Activated naive CD4-positive, alpha-beta T cell (primary cell): ENCODE data around the gene PLCB2.

Experiments used
- DNase-seq, 4 experiments: peaks; one replicate each; lab custom pipeline; 2025; lab: John Stamatoyannopoulos, UW

Gene PLCB2

GRCh38 chr15:40269604-40270003 lies 38.1 kb downstream of the PLCB2 start:
- DNase-seq, result no peak

GRCh38 chr15:40267670-40268069 lies 40.1 kb downstream of the PLCB2 start:
- no peak for DNase-seq

- DNase-seq, result no peak
These were observed 40.9 kb downstream of the PLCB2 start for GRCh38 chr15:40266828-40267304.

GRCh38 chr15:40265875-40266274 lies 41.9 kb downstream of the PLCB2 start:
- DNase-seq, result no peak

- no peak for DNase-seq
These were observed 42.4 kb downstream of the PLCB2 start for GRCh38 chr15:40265355-40265754.

GRCh38 chr15:40264321-40265153 lies 43.2 kb downstream of the PLCB2 start:
- DNase-seq, result no peak

GRCh38 chr15:40263024-40263754 lies 44.5 kb downstream of the PLCB2 start:
- DNase-seq, result no peak

GRCh38 chr15:40259021-40259420 lies 48.7 kb downstream of the PLCB2 start:
- DNase-seq, result no peak

- no peak for DNase-seq
These were observed 49.2 kb downstream of the PLCB2 start for GRCh38 chr15:40258544-40258943.

- no peak for DNase-seq
These were observed 49.9 kb downstream of the PLCB2 start for GRCh38 chr15:40257656-40258450.

GRCh38 chr15:40256638-40257235 lies 51.0 kb downstream of the PLCB2 start:
- DNase-seq, result no peak

- DNase-seq, result no peak
These were observed 52.7 kb downstream of the PLCB2 start for GRCh38 chr15:40255033-40255432.

GRCh38 chr15:40254452-40254851 lies 53.3 kb downstream of the PLCB2 start:
- no peak for DNase-seq

- DNase-seq, result no peak
These were observed 54.5 kb downstream of the PLCB2 start for GRCh38 chr15:40253167-40253790.

GRCh38 chr15:40252438-40253166 lies 55.1 kb downstream of the PLCB2 start:
- DNase-seq, result no peak

- no peak for DNase-seq
These were observed 55.6 kb downstream of the PLCB2 start for GRCh38 chr15:40252141-40252437.

GRCh38 chr15:40251486-40252140 lies 56.1 kb downstream of the PLCB2 start:
- no peak for DNase-seq

GRCh38 chr15:40250771-40251483 lies 56.8 kb downstream of the PLCB2 start:
- no peak for DNase-seq

GRCh38 chr15:40250304-40250656 lies 57.5 kb downstream of the PLCB2 start:
- DNase-seq, result no peak
